ENCODE data around the gene FA2H.

The FA2H gene

GRCh38 chr16:74773446-74774222 is 986 bp downstream of the FA2H start:
- Histone ChIP-seq H3K27me3 (ENCODE audit: insufficient read depth, poor library complexity, severe bottlenecking) (peaks cover 22% of the 10 kb centered on the region), H3K27ac (replicated peaks) (no peak overlapping the region), H3K4me3 (replicated peaks; ENCODE audit: insufficient read depth, low read length) (no peak overlapping the region)
- no peak for TF ChIP-seq GABPA (IDR thresholded peaks at IDR 0.05; ENCODE audit: low read depth)
- no peak for TF ChIP-seq REST (IDR thresholded peaks at IDR 0.05; ENCODE audit: insufficient replicate concordance, low read depth)
- no peak for TF ChIP-seq SPI1 (IDR thresholded peaks at IDR 0.05; ENCODE audit: borderline replicate concordance, low read depth)
- no peak for TF ChIP-seq POLR2AphosphoS5 (IDR thresholded peaks at IDR 0.05; ENCODE audit: low read depth)
- no peak for TF ChIP-seq CTCF (IDR thresholded peaks at IDR 0.05; ENCODE audit: insufficient read depth, low read length)
- DNase-seq (ENCODE audit: low read depth in 1 of 2, low spot score in 1 of 2): no peak

GRCh38 chr16:74771656-74772315 is 2.8 kb downstream of the FA2H start:
- Histone ChIP-seq H3K4me3 (replicated peaks; ENCODE audit: insufficient read depth, low read length) (no peak overlapping the region), H3K27ac (replicated peaks) (no peak overlapping the region), H3K27me3 (ENCODE audit: insufficient read depth, poor library complexity, severe bottlenecking) (peaks cover 25% of the 10 kb centered on the region)
- DNase-seq (ENCODE audit: low read depth in 1 of 2, low spot score in 1 of 2): no peak
- TF ChIP-seq SPI1 (IDR thresholded peaks at IDR 0.05; ENCODE audit: borderline replicate concordance, low read depth) (no peak), GABPA (IDR thresholded peaks at IDR 0.05; ENCODE audit: low read depth) (no peak), REST (IDR thresholded peaks at IDR 0.05; ENCODE audit: insufficient replicate concordance, low read depth) (no peak)

GRCh38 chr16:74770831-74771526 is 3.6 kb downstream of the FA2H start:
- Histone ChIP-seq H3K27ac (replicated peaks) (no peak overlapping the region), H3K27me3 (ENCODE audit: insufficient read depth, poor library complexity, severe bottlenecking) (peaks cover 25% of the 10 kb centered on the region)

More at GRCh38 chr16:74770831-74771526, 3.6 kb downstream of the FA2H start:
- TF ChIP-seq GABPA (IDR thresholded peaks at IDR 0.05; ENCODE audit: low read depth) (no peak), REST (IDR thresholded peaks at IDR 0.05; ENCODE audit: insufficient replicate concordance, low read depth) (no peak), POLR2AphosphoS5 (IDR thresholded peaks at IDR 0.05; ENCODE audit: low read depth) (no peak), CTCF (IDR thresholded peaks at IDR 0.05; ENCODE audit: insufficient read depth, low read length) (no peak), SPI1 (IDR thresholded peaks at IDR 0.05; ENCODE audit: borderline replicate concordance, low read depth) (no peak)
- DNase-seq (ENCODE audit: low read depth in 1 of 2, low spot score in 1 of 2): no peak
- no peak overlapping the region for H3K4me3 ChIP-seq (replicated peaks; ENCODE audit: insufficient read depth, low read length)

All from HL-60 (cell line).